HepG2 (cell line): ENCODE measurements around the gene SORD. TPM values are rescaled to one million over a fixed set of nuclear protein-coding genes. Genes with fewer than 3 reads are reported as not detected.

Experiments
- ATAC-seq: fragments of 200-7000 bp; cut with Tn5 transposase; 3 replicates; pipeline ENCODE4 v1.9.1; 2020; ENCODE audit warnings: mild to moderate bottlenecking, moderate library complexity
- BruUV-seq: library from RNA; stranded (reverse); fragments of 400-500 nt; replicated peaks from 2 replicates; lab custom pipeline; 2021; lab: Mats Ljungman, UMichigan
- CTCF ChIA-PET: fragments of 300-600 bp; formaldehyde crosslinking; extraction: SDS; loops from one replicate; lab custom pipeline; 2021; ENCODE audit warnings: low total read pairs, inconsistent platforms, low intra/inter-chr PET ratio; lab: Yijun Ruan, JAX
- POLR2A ChIA-PET: fragments of 350-600 bp; sonication (Branson Sonifier 250); formaldehyde crosslinking; loops from one replicate; lab custom pipeline; 2020; ENCODE audit warnings: antibody characterized with exemption, inconsistent platforms; lab: Yijun Ruan, JAX
- DNase-seq: peaks from one replicate; pipeline ENCODE4 v3.0.0-alpha.2; 2015; ENCODE audit warnings: low spot score
- FAIRE-seq: peaks from 3 replicates; lab custom pipeline; 2011; peaks lifted over from hg19 to GRCh38; lab: Jason Lieb, UNC
- H2AFZ ChIP-seq: one replicate; pipeline ENCODE4 v1.6.1; 2011; ENCODE audit warnings: low read length, inconsistent platforms
- H3K27ac ChIP-seq: fragments of 300-600 bp; 3 replicates; pipeline ENCODE4 v1.8.0; 2011; ENCODE audit warnings: mixed run types, mild to moderate bottlenecking, mixed read lengths, low read length, inconsistent platforms; ENCODE audit not compliant: insufficient read depth; ENCODE audit errors: extremely low read length
- H3K27me3 ChIP-seq, 2 experiments: fragments of 200-600 bp in 1 of 2; 2 replicates in 1 of 2; 3 replicates in 1 of 2; pipeline versions ENCODE4 v1.6.0 to v1.8.0; 2011; ENCODE audit warnings: low read length in 2 of 2, mild to moderate bottlenecking in 2 of 2, moderate library complexity in 2 of 2, inconsistent platforms in 1 of 2; ENCODE audit not compliant: insufficient read depth in 2 of 2, control insufficient read depth in 1 of 2
- H3K36me3 ChIP-seq, 2 experiments: fragments of 200-600 bp in 1 of 2; replicated peaks in 1 of 2; 2 replicates in 1 of 2; 3 replicates in 1 of 2; pipeline versions ENCODE4 v1.5.1 to v1.8.0; 2011; ENCODE audit warnings: low read length in 2 of 2, inconsistent platforms in 1 of 2; ENCODE audit not compliant: insufficient read depth in 2 of 2, control insufficient read depth in 1 of 2
- H3K4me1 ChIP-seq: 2 replicates; pipeline ENCODE4 v1.5.1; 2012; ENCODE audit warnings: low read length, inconsistent platforms; ENCODE audit not compliant: insufficient read depth
- H3K4me2 ChIP-seq: 2 replicates; pipeline ENCODE4 v1.6.0; 2011; ENCODE audit warnings: low read depth, low read length, inconsistent platforms
- H3K4me3 ChIP-seq, 3 experiments: fragments of 200-600 bp in 1 of 3; sonication (generic), shearing (Covaris generic) in 1 of 3; replicated peaks in 1 of 3; 2 replicates each; pipeline ENCODE4 v1.5.1; 2011 to 2016; ENCODE audit warnings: low read length in 3 of 3, inconsistent platforms in 2 of 3, low read depth in 2 of 3, mild to moderate bottlenecking in 2 of 3, control low read depth in 1 of 3, mixed read lengths in 1 of 3; ENCODE audit not compliant: insufficient read depth in 1 of 3
- H3K79me2 ChIP-seq: one replicate; pipeline ENCODE4 v1.6.1; 2011; ENCODE audit warnings: low read length, inconsistent platforms; ENCODE audit not compliant: insufficient read depth
- H3K9ac ChIP-seq: 2 replicates; pipeline ENCODE4 v1.6.0; 2011; ENCODE audit warnings: mild to moderate bottlenecking, low read depth, low read length, inconsistent platforms; ENCODE audit not compliant: insufficient read depth
- H3K9me3 ChIP-seq: 2 replicates; pipeline ENCODE4 v1.5.1; 2012; ENCODE audit warnings: mild to moderate bottlenecking, low read length
- H4K20me1 ChIP-seq: 2 replicates; pipeline ENCODE4 v1.6.0; 2011; ENCODE audit warnings: inconsistent platforms, mild to moderate bottlenecking, low read length, moderate library complexity; ENCODE audit not compliant: insufficient read depth
- AGO1 ChIP-seq: fragments of 200-400 bp; formaldehyde crosslinking; IDR thresholded peaks from 2 replicates; pipeline ENCODE4 v1.6.1; 2017; ENCODE audit warnings: mild to moderate bottlenecking, low read depth, low read length, moderate library complexity; ENCODE audit not compliant: poor library complexity, severe bottlenecking
- CBFB ChIP-seq: sonication (generic); formaldehyde crosslinking; IDR thresholded peaks from 2 replicates; pipeline ENCODE4 v1.4.0; 2020; ENCODE audit warnings: missing genetic modification reagents
- CBX2 ChIP-seq, 2 experiments: fragments of 200-600 bp in 1 of 2; sonication (generic); formaldehyde crosslinking in 1 of 2; IDR thresholded peaks; 2 replicates each; pipeline versions ENCODE4 v1.7.0 to v1.8.1; 2018 to 2022; ENCODE audit warnings: low read depth in 2 of 2, low read length in 1 of 2, mild to moderate bottlenecking in 1 of 2, missing genetic modification reagents in 1 of 2
- CENPX ChIP-seq: sonication (generic); formaldehyde crosslinking; IDR thresholded peaks from 2 replicates; pipeline ENCODE4 v1.9.0; 2021; ENCODE audit warnings: mild to moderate bottlenecking, missing genetic modification reagents, moderate library complexity
- MAZ ChIP-seq, 2 experiments: sonication (generic) in 1 of 2; formaldehyde crosslinking in 1 of 2; IDR thresholded peaks; 2 replicates each; pipeline versions ENCODE4 v1.5.0 to v1.6.1; 2012 to 2020; ENCODE audit warnings: low read depth in 2 of 2, mild to moderate bottlenecking in 2 of 2, borderline replicate concordance in 1 of 2, improper control_type of control experiment in 1 of 2, low read length in 1 of 2, missing genetic modification reagents in 1 of 2, moderate library complexity in 1 of 2
- NFE2 ChIP-seq: sonication (generic); formaldehyde crosslinking; IDR thresholded peaks from 2 replicates; pipeline ENCODE4 v1.4.0; 2020; ENCODE audit warnings: missing genetic modification reagents
- NR1H2 ChIP-seq: sonication (generic); formaldehyde crosslinking; IDR thresholded peaks from 2 replicates; pipeline ENCODE4 v1.8.1; 2022; ENCODE audit warnings: low read depth, missing genetic modification reagents, borderline replicate concordance
- SRSF4 ChIP-seq: fragments of 200-400 bp; formaldehyde crosslinking; IDR thresholded peaks from one replicate; pipeline ENCODE4 v1.6.1; 2018; ENCODE audit warnings: mild to moderate bottlenecking, low read depth, low read length, moderate library complexity; ENCODE audit not compliant: poor library complexity, severe bottlenecking
- THAP9 ChIP-seq: sonication (generic); formaldehyde crosslinking; IDR thresholded peaks from 2 replicates; pipeline ENCODE4; 2020; ENCODE audit warnings: missing genetic modification reagents, mild to moderate bottlenecking, borderline replicate concordance
- ZNF337 ChIP-seq: sonication (generic); formaldehyde crosslinking; IDR thresholded peaks from 2 replicates; pipeline ENCODE4 v1.5.1; 2020; ENCODE audit warnings: missing genetic modification reagents, low read depth, mild to moderate bottlenecking, borderline replicate concordance
- ZNF383 ChIP-seq: sonication (generic); formaldehyde crosslinking; IDR thresholded peaks from 2 replicates; pipeline ENCODE4 v1.4.0; 2020; ENCODE audit warnings: missing genetic modification reagents, mild to moderate bottlenecking, borderline replicate concordance
- ZNF468 ChIP-seq: sonication (generic); formaldehyde crosslinking; IDR thresholded peaks from 2 replicates; pipeline ENCODE4 v1.8.0; 2022; ENCODE audit warnings: mild to moderate bottlenecking, moderate library complexity, missing genetic modification reagents
- ZNF530 ChIP-seq: sonication (generic); formaldehyde crosslinking; IDR thresholded peaks from 2 replicates; pipeline ENCODE4 v1.5.0; 2020; ENCODE audit warnings: low read depth, mild to moderate bottlenecking, missing genetic modification reagents
- ZNF749 ChIP-seq: sonication (generic); formaldehyde crosslinking; IDR thresholded peaks from 2 replicates; pipeline ENCODE4 v1.8.0; 2022; ENCODE audit warnings: mild to moderate bottlenecking, missing genetic modification reagents, moderate library complexity, borderline replicate concordance
- ZXDC ChIP-seq: sonication (generic); formaldehyde crosslinking; IDR thresholded peaks from 2 replicates; pipeline ENCODE4 v1.5.0; 2020; ENCODE audit warnings: mild to moderate bottlenecking, missing genetic modification reagents
- whole genome bisulfite sequencing: methylation state at CpG from one replicate; pipeline ENCODE4 v1.1.6; 2017; ENCODE audit warnings: low lambda C conversion rate; 5-methylcytosine and 5-hydroxymethylcytosine counted together
- in situ Hi-C: cut with HindIII; loops from 2 replicates; pipeline ENCODE4 v1.10.0; 2017; ENCODE audit warnings: low pct_unique_long_range_greater_than_20kb; ENCODE audit not compliant: extremely low pct_ligation_motif_present
- intact Hi-C: fragments of 100-400 bp; cut with micrococcal nuclease; formaldehyde crosslinking; loops from one replicate; pipeline ENCODE4 v1.10.0; 2022; ENCODE audit not compliant: unreplicated experiment
- polyA plus RNA-seq, 8 experiments: library from polyadenylated mRNA; depleted of rRNA in 3 of 8; stranded (reverse) in 7 of 8; unstranded in 1 of 8; fragments of >200 nt; fragmentation: Illumina TruSeq in 4 of 8; extraction: Trizol in 4 of 8; gene quantifications; 2 replicates each; pipeline versions ENCODE4 v1.2.1 to v1.2.3, GENCODE V29; 2011 to 2016; ENCODE audit warnings: low read depth in 4 of 8, missing spikeins in 1 of 8, mixed read lengths in 1 of 8; ENCODE audit not compliant: insufficient read depth in 1 of 8
- total RNA-seq, 5 experiments: library from RNA; depleted of rRNA; stranded (reverse); fragments of >200 nt; fragmentation: Illumina TruSeq; extraction: Trizol; gene quantifications; 2 replicates each; pipeline ENCODE4 v1.2.3, GENCODE V29; 2016; ENCODE audit warnings: low read depth in 1 of 5

SORD gene
- total and polyA plus RNA-seq, 2 of the 13 experiments (the other 11 are each of a cell fraction or from before 2014, with no cell fraction given), result 59.1 to 95.3 TPM

- POLR2A ChIA-PET, result interaction anchor here (2.0 kb wide), 1 partner anchor 42 kb away, joined by 6 read pairs; no protein-coding TSS in a partner anchor
- Histone ChIP-seq H3K27me3 (no peaks in the 10 kb centered on the region; a peak in 1 of 5 replicates), H3K4me3 (no peak overlapping the region), H3K27ac (no peak overlapping the region), H3K4me1 (peaks cover 68% of the 10 kb centered on the region), H3K79me2 (peaks cover 27% of the 10 kb centered on the region), H2AFZ (no peak overlapping the region), H3K36me3 (no peaks in the 10 kb centered on the region), H4K20me1 (no peaks in the 10 kb centered on the region), H3K9ac (no peak overlapping the region), H3K4me2 (no peak overlapping the region), H3K9me3 (no peaks in the 10 kb centered on the region)
- ATAC-seq, result no peak
- DNase-seq, result no peak
- TF ChIP-seq SRSF4, result no peak
- TF ChIP-seq ZNF530, result no peak
- TF ChIP-seq MAZ (IDR thresholded peaks at IDR 0.05; ENCODE audit: borderline replicate concordance, low read depth, low read length), result no peak
- no peak for TF ChIP-seq MAZ (CRISPR knock-in tag; IDR thresholded peaks at IDR 0.05; ENCODE audit: low read depth)
- no peak for TF ChIP-seq THAP9
- TF ChIP-seq ZNF383, result no peak
- TF ChIP-seq ZNF337 (CRISPR knock-in tag), result no peak
- no peak for TF ChIP-seq NFE2
- TF ChIP-seq ZNF468 (CRISPR knock-in tag), result no peak
- TF ChIP-seq CBX2 (IDR thresholded peaks at IDR 0.05; ENCODE audit: low read depth, low read length), result no peak
- TF ChIP-seq CBX2 (CRISPR knock-in tag; IDR thresholded peaks at IDR 0.05; ENCODE audit: low read depth), result no peak
- TF ChIP-seq ZXDC (CRISPR knock-in tag), result no peak
- no peak for TF ChIP-seq CBFB
- TF ChIP-seq AGO1, result no peak
- no peak for TF ChIP-seq CENPX (CRISPR knock-in tag)
- no peak for TF ChIP-seq ZNF749
- no peak for TF ChIP-seq NR1H2 (CRISPR knock-in tag)
- CTCF ChIA-PET, result no interaction called here
- 88% methylated on average over 3 of the region's 6 CpGs for WGBS
- no peak for FAIRE-seq
- in situ Hi-C loops (no loop called here), intact Hi-C loops (loop anchor here (5.0 kb wide), 1 partner anchor 39 kb away; no protein-coding TSS in a partner anchor)
- BruUV-seq, result no TSS peak
Observed at GRCh38 chr15:45021348-45021747, 1.6 kb upstream of the SORD start.
